Ovary (tissue), 3 donors: ENCODE data around the gene KRT7.

ENCODE experiments used
- EP300 ChIP-seq: sonication (generic); formaldehyde crosslinking; IDR thresholded peaks from one replicate; pipeline ENCODE4 v1.6.1; 2017; ENCODE audit warnings: antibody characterized with exemption
- POLR2A ChIP-seq: fragments of 450-650 bp; IDR thresholded peaks from one replicate; pipeline ENCODE4 v1.6.1; 2017; ENCODE audit warnings: antibody characterized with exemption, mild to moderate bottlenecking, moderate library complexity
- TF ChIP-seq, protein P1 (sequence below), 3 donors: fragments of 450-650 bp in 2 of 3; fragments of 200-600 bp in 1 of 3; IDR thresholded peaks; one replicate each; pipeline versions ENCODE4 v1.5.1 to v1.8.0; 2016 to 2022; ENCODE audit warnings: antibody characterized with exemption in 3 of 3, mild to moderate bottlenecking in 1 of 3
- donor health status: DM: no; HTN: no; CAD: no.

DNA sequence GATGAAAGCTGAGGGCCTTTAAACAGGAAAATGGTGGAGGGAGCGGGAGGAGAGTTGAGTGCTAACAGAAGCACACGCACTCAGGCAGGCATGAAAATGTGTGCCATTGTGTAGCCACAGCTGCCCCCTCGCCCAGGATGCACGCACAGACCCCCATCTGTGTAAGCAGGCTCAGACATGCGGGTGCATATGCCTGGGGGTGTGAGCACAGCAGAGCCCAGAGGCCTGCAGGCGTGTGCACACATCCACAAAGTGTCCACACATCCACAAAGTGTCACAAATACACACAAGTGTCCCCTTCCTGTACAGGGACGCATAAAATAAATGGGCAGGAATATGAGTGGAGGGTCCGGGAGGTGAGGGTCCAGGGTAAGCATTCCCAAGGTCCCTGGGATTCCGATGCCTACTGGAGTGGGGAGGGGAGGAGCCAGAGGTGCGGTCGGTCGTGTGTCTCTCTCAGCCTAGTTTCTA, 805 bp upstream of the KRT7 start:
- TF ChIP-seq POLR2A = no peak
- TF ChIP-seq EP300 = no peak
- TF ChIP-seq, protein P1, sequence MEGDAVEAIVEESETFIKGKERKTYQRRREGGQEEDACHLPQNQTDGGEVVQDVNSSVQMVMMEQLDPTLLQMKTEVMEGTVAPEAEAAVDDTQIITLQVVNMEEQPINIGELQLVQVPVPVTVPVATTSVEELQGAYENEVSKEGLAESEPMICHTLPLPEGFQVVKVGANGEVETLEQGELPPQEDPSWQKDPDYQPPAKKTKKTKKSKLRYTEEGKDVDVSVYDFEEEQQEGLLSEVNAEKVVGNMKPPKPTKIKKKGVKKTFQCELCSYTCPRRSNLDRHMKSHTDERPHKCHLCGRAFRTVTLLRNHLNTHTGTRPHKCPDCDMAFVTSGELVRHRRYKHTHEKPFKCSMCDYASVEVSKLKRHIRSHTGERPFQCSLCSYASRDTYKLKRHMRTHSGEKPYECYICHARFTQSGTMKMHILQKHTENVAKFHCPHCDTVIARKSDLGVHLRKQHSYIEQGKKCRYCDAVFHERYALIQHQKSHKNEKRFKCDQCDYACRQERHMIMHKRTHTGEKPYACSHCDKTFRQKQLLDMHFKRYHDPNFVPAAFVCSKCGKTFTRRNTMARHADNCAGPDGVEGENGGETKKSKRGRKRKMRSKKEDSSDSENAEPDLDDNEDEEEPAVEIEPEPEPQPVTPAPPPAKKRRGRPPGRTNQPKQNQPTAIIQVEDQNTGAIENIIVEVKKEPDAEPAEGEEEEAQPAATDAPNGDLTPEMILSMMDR (IDR thresholded peaks at IDR 0.05) = no peak
